ENCODE results near the gene CYP26C1. TPM values are rescaled to one million over a fixed set of nuclear protein-coding genes. Genes with fewer than 3 reads are reported as not detected.

The CYP26C1 gene
- total and polyA plus RNA-seq, 2 of the 13 experiments (the other 11 are each of a cell fraction or from before 2014, with no cell fraction given): 0.02 TPM; not detected in 1

DNA sequence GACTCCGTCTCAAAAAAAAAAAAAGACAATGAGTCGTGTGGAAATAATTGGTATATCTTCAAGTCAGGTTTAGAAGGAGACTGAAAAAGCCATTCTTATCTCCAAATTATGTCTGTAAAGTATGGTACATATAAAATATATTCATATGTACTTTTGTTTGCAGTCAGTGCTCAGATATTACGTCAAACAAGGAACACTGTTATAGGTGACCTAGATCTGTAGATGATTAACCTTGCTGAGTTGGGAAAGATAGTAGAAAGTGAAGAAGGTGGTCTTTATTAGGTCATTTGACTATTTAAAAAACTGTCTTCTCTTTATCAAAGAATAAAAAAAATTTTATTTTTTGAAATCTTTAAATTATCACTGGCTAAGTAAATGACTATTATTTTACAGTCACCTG lies 44.9 kb upstream of the CYP26C1 start:
- H3K4me3 ChIP-seq (replicated peaks in 1 of 3; ENCODE audit: insufficient read depth in 1 of 3, low read depth in 2 of 3, low read length in 3 of 3): no peak overlapping the region
- no peaks in the 10 kb centered on the region for H3K79me2 ChIP-seq (ENCODE audit: insufficient read depth, low read length)
- WGBS (ENCODE audit: low lambda C conversion rate): 82% methylated on average over 3 of the region's 3 CpGs
- CTCF ChIA-PET (ENCODE audit: low intra/inter-chr PET ratio, low total read pairs): no interaction called here
- H3K27ac ChIP-seq (ENCODE audit: extremely low read length, insufficient read depth, low read length): no peak overlapping the region
- no peak overlapping the region for H3K9ac ChIP-seq (ENCODE audit: insufficient read depth, low read depth, low read length)
- H3K4me2 ChIP-seq (ENCODE audit: low read depth, low read length): no peak overlapping the region
- peaks cover 7% of the 10 kb centered on the region for H3K4me1 ChIP-seq (ENCODE audit: insufficient read depth, low read length)
- no TSS peak for BruUV-seq (replicated peaks)
- in situ Hi-C loops (cut with HindIII; ENCODE audit: extremely low pct_ligation_motif_present, low pct_unique_long_range_greater_than_20kb) (no loop called here), intact Hi-C loops (cut with micrococcal nuclease; ENCODE audit: unreplicated experiment) (no loop called here)
- 0 out of 5 replicates have a peak, but pooled peaks cover 0 to 4% of the 10 kb centered on the region in 2 experiments for H3K36me3 ChIP-seq (replicated peaks in 1 of 2; ENCODE audit: control insufficient read depth in 1 of 2, insufficient read depth in 2 of 2, low read length in 2 of 2)
- POLR2A ChIA-PET: no interaction called here
- no peak for FAIRE-seq
- H3K27me3 ChIP-seq (ENCODE audit: control insufficient read depth in 1 of 2, insufficient read depth in 2 of 2, low read length in 2 of 2): no peaks in the 10 kb centered on the region
- no peaks in the 10 kb centered on the region for H3K9me3 ChIP-seq (ENCODE audit: low read length)
- TF ChIP-seq PAX8 (CRISPR knock-in tag; IDR thresholded peaks at IDR 0.05; ENCODE audit: borderline replicate concordance): no peak
- TF ChIP-seq, protein P1, sequence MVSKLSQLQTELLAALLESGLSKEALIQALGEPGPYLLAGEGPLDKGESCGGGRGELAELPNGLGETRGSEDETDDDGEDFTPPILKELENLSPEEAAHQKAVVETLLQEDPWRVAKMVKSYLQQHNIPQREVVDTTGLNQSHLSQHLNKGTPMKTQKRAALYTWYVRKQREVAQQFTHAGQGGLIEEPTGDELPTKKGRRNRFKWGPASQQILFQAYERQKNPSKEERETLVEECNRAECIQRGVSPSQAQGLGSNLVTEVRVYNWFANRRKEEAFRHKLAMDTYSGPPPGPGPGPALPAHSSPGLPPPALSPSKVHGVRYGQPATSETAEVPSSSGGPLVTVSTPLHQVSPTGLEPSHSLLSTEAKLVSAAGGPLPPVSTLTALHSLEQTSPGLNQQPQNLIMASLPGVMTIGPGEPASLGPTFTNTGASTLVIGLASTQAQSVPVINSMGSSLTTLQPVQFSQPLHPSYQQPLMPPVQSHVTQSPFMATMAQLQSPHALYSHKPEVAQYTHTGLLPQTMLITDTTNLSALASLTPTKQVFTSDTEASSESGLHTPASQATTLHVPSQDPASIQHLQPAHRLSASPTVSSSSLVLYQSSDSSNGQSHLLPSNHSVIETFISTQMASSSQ (IDR thresholded peaks at IDR 0.05; ENCODE audit: low read depth): 0 out of 2 replicates have a peak, but pooled peaks have one; percentile 41
- TF ChIP-seq, protein P1 (CRISPR knock-in tag; IDR thresholded peaks at IDR 0.05; ENCODE audit: borderline replicate concordance): no peak
- no peak for TF ChIP-seq ZBTB49 (CRISPR knock-in tag; IDR thresholded peaks at IDR 0.05; ENCODE audit: borderline replicate concordance)
- no peak overlapping the region for H2AFZ ChIP-seq (ENCODE audit: low read length)
- DNase-seq (ENCODE audit: low spot score): peak; percentile 40
- H4K20me1 ChIP-seq (ENCODE audit: insufficient read depth, low read length): no peaks in the 10 kb centered on the region
- ATAC-seq: peak; percentile 67
